HG03575 (cell line): ENCODE data around the gene MTTP.

Source experiments
- ATAC-seq: cut with Tn5 transposase; IDR thresholded peaks from one replicate; pipeline ENCODE4 v1.9.1; 2021; ENCODE audit not compliant: unreplicated experiment, insufficient number of reproducible peaks, low FRiP score; ENCODE audit errors: extremely low read depth

Gene MTTP

DNA sequence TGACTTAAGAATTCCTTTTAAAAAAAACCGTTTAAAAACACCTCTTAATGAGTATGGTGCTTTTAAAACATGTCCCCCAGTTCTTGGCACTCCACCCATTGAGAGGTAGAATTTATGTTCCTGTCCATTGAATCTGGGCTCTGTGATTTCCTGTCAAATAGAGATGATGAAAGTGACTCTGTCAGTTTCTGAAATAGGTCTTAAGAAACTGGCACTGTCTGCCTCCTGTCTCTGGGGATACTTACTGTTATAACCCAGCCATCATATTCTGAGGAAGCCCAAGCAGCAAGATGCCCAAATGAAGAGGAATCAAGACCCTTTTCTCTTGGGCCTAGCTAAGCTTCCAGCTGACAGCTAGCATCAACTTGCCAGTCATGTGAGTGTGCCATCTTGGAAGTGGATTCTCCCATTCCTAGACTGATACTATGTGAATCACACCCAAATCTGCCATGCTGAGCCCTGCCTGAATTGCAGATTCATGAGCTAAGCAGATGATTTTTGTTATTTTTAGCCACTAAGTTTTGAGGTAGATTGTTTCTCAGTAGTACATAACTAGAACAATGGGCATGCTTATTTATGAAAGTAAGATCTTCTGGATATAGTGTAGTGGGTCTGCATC lies 60.2 kb downstream of the MTTP start:
- no peak for ATAC-seq

DNA sequence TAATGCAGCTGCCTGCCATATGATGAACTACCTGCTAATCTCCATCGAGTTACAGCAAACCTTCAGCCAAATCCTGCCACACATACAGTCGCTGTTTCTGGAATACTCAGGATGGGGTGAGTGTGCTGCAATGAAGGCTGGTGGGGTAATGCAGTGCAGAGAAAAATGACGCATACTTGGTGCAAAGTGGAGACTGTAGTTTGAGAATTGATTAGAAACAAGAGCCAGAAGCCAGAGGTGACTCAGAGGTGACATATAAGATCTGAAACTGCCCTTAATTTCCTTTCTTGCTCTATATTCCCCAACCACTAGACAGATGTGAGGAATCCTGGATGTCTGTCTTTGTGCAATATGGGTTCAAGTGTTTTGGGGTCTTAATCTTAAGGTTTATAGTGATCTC lies 61.0 kb downstream of the MTTP start:
- no peak for ATAC-seq

DNA sequence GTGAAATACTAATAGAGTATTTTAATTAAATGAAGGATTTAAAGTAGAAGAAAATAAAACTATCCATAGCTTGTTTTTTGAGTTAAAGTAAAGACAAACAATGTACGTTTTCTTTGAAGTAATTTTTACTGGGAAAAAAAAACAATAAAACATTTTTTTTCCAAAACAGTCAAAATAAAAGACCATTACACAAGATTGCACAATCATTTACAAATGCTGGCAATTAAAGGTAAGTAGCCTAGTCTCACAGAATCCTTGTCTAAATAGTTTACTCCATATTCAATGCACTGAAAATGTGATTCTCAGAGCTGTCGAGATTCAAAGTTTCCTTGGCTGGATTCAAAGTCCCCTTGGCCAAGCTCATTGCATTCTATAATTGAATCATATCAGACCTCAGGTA lies 61.8 kb downstream of the MTTP start:
- no peak for ATAC-seq

DNA sequence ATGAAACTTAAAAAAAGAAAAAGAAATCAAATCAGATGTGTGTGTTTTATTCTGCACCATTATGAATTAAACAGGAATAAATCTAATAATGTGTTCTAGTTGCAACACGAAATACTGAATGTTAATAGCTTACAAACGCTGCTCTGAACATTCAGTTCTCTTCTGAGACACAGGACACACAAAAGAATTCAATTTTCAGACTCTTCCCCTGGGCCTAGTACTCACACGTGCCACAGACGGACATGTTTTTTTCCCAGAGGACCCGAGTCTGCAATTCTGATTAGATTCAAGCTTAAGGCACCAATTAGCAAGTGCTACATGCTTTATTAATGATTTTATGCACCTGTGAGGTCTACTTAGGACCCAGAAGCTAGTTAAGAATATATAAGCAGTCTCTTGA lies 62.5 kb downstream of the MTTP start:
- no peak for ATAC-seq

DNA sequence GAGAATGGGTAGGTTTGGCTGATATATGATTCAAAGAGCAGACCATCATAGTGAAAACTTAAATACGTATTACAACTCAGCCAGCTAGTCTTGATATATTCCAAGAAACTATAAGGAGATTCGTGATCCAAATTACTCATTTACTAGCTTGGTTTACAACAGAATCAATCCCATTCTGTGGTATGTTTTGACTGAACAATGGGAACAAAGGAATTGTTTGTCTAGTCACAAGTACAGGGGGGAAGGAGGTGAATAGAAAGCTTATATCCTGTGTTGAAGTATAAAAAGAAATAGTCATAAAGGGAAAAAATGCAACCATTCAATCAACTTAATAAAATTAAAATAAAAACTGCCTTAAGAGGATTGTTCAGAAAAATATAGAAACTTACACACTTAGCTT lies 66.1 kb downstream of the MTTP start:
- no peak for ATAC-seq

DNA sequence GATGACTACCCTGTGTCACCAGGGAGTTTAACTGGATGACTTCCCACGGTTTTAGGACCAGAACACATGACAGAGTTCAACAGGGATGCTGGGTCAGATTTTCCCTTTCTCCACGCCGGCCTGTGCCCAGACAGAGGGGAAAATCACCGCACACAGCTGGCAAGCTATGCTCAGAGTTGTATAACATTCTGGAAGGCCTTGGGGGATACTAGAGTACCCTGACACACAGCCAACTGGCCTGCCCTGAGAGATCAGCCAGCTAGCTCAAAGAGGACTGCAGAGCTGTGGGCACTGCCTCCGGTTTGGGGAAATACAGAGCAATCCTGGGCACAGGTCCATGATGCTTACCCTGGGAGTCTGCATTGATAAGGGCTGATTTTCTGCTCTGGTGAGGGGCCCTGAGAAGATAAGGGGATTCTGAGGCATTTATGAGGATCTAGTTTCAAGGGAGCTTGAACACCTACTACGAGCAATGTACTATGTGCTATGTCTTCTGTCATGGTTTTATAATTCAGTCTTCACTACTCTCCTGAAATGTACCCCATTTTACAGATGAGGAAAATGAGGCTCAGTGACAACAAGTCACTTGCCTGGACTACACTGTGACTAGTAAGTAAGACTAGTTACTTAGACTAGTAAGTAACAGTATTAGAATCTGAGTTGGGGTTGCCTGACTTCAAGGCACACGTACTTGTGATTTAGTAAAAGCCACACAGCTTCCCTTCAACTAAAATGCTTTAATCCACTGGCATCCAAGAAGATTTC lies 68.3 kb downstream of the MTTP start:
- no peak for ATAC-seq

DNA sequence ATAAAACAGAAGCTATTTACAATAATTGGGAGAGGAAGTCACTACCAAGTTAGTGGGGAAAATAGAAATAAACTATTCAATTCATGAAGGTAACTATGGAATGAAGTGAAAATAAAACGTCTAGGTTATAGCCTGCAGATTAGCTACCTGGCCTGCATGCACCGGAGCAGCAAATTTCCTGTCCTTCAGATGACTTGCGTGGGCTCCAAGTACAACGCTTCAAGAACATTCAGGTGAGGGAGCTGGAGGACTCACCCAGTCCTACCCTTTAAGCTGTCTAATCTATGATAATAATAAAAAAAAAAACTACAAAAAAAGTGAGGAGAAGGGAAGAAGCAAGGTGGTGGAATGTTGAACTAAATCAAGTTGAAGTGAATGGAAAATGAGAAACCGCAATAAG lies 69.8 kb downstream of the MTTP start:
- no peak for ATAC-seq

DNA sequence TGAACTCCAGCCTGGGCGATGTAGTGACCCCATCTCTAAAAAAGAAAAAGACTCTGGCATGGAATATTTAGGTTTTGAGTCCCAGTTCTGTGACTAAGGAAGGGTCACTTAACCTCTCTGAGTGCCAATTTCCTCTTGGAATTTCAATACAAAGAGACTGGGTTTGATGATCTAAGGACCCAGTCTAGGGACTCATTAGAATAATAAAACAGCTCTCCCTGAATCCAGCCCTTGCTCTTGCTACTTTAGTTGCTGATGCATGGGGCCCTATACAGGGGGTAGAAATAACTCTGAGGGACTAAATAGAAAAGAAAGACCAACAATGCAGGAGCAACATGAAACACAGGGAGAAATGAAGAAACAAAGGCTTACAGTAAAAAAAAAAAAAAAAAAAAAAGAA lies 70.4 kb downstream of the MTTP start:
- ATAC-seq, result no peak

DNA sequence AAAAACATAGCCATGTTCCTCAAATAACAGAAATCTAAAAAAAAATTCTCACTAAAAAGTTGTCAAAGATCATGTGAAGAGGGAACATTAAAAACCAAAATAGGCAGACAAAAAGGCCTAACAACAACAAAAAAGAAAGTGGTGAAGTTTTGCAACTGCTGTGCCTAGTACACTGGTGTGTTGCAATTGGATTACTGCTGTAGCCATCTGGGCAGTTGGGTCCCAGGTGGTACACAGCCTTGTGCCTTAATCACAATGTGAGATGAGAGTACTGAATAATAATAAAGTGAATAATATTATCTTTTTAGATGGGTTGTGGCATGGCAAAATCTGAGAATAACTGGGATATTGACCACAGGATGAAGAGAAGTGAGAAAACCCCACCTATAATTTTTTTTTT lies 71.0 kb downstream of the MTTP start:
- no peak for ATAC-seq

DNA sequence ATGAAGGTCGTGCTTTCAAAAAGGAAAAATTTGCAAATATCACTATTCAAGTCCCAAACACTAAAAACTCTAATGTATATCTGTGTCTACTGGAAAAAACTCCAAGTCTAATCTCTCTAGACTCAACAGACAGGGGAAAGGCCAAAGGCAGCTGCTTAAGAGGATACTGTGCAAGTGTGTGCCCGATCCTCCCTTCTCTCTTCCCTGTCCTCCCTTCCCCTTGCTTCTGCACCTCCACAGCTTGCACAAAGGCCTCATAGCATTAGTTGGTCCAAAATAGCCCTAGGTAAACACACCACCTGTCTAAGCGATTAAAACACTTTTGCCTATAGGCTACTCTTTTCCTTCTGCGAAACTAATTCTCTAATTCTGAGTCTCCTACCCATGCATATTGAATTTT lies 72.4 kb downstream of the MTTP start:
- no peak for ATAC-seq

DNA sequence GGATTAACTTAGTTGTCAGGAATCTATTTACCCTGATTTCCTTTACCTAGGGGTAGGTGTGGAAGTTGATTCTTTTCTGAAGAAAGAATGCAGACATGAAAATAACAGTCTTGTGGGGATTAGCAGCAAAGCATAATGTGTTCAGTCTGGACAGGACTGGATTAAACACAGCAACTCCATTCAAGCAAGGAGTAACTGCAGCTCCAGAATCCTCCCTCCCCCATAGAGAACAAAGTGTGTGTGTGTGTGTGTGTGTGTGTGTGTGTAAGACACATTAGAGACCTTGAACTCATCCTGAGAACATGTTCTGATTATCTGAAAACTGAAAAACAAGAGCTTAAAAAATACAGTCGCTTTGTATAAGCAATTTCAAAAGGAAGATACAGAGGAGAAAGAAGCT lies 73.7 kb downstream of the MTTP start:
- ATAC-seq, result no peak

DNA sequence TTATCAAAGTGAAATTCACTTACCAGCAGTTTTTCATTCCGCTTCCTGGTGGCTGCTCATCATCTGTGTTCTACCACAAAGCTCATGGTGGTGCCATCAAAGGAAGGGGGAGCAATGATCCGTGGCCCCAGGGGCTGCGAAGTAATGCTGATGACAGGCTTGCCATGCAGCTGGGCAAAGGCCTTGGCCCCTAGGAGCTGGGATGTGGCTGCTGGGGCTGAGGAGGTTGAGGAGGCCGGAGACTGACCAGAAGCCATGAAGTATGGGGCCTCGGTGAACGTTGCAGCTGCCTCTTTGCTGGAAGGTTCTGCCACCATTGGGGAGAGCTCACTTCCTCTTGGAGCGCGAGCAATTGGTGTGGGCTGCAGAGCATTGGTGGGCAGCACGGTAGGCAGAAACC lies 74.6 kb downstream of the MTTP start:
- no peak for ATAC-seq

DNA sequence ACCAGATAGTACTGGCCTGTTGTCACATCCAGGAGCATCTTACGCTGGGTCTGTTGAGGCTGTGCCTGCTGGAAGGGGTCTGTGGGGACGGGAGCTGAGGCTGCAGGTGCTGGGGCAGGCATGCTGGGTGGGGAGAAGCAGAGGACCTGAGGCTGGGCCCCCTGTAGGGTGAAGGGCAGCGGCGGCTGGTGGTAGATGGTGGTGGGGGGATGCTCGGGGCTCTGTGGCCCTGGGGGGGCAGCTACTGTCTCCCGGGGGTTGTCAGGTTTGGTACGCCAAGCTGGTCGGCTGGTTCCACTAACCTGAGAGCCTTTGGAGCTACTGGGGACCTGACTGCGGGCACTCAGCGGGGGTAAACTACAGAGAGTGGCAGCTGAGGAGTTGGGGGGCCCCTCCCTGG lies 75.2 kb downstream of the MTTP start:
- ATAC-seq, result no peak

DNA sequence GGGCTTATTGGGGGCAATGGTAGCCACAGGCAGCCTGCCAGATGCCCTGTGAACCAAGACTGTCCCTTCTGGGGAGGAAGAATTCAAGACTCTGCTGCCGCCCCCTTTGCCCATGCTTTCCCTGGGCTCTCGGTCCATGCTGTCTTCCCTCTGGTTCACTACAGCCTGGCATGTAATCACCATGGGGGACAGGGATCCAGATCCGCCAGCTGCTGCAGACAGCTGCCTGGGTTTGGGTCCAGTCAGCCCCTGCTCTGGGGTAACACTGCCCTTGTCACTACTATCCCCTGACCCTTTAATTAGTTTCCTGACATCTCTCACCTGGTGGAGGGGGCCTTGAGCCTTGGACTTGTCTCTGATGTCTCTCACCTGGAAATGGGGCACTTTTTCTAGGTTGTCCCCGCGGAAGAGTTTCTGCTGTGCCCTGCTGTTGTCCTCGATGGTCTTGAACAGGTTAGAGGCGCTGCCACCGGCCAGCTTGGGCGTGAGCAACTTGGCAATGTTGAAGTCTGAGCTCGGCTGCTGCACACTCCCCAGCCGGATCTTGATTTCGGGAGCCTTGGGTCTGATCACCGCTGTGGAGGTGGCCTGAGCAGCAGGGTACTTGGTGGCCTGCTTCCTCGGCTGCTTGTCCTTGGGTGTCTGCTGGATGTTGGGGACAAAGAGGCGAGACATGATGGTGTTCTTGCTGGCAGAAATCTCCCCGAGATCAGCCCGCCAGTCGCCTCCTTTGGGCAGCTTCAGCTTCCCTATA lies 76.6 kb downstream of the MTTP start:
- ATAC-seq, result no peak

DNA sequence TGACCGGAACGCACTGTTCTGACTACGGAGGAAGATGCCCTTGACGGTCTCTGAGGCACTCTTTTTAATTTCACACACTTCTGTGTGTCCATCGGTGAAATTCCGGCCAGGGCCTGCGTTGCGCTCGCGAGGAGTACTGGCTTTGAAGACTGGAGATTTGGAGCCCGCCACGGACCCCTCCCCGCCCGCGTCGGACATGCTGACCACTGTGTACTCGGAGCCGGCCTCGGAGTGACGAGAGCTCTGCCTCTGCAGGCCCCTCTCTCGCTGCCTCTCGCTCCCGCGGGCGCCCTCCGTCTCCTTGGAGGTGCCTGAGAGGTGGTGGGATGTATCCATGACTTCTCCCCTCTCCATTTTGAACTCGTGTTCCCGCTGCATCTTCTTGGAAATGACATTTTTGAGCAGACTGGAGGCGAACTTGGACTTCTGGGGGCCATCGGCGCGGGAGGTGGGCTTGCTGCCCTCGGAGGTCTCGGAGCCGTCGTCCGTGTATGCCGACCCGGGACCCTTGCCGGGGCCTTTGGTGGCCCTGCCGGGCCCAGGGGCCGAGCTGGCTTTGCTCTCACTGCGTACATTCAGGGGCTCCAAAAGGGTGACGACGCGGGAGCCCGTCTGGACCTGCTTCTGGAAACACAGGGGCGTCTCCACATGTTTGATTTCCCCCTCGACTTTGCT lies 77.3 kb downstream of the MTTP start:
- ATAC-seq, result no peak

DNA sequence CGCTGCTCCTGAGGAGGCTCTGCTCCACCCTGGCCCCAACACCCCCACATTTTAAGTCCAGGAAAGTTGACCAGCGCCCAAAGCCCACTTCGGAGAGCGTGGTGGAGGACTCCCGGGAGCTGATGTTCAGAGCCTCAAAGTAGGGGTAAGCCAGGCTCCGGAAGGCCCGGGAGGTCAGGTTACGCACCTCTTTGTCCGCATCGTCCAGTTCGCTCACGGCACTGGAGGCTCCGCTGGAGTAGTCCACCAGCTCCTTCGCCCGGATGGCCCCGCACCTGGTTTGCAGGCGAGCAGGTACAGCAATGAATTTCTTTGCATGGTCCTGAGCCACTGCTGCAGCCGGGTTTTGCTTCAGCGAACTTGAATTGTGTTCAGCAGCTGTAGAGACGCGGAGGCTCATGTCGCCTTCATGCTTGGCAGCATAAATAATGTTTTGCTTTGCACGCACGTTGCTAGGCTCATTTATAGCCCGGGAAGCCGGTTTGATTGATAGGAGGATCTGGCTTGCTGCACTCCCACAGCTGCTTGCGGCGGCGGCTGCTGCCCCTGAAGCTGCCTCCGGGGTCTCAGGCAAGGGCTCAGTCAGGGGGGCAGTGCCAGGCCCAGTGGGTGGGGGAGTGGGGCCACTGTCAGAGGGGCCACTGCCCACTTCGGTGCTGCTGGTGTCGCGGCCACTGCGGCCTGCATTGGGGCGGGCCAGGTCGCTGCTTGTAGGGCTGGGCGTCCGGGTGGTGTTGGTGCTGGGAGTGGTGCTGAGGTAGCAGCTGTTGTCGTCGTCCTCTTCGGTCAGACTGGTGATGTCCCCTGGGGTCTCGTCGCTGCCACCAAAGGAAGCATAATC lies 78.2 kb downstream of the MTTP start:
- no peak for ATAC-seq

DNA sequence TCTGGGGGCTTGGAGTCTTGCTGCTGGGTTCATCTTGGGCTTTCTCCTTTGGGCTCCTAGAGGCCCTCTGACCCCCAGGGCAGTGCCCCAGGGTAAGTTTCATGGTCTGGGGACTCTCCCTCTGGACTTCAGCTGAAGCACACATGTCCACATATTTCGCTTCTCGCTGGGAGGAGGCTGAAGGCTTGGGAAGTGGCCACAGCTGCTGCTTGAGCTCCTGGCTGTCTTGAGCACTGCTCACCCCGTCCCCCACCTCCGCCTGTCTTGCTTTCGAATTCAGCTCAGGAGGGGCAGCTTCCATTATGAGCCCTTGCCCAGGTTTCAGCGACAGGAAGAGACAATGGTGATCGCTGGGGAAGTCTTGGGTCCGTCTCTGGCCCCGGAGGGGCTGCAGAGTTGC lies 79.3 kb downstream of the MTTP start:
- ATAC-seq, result no peak

DNA sequence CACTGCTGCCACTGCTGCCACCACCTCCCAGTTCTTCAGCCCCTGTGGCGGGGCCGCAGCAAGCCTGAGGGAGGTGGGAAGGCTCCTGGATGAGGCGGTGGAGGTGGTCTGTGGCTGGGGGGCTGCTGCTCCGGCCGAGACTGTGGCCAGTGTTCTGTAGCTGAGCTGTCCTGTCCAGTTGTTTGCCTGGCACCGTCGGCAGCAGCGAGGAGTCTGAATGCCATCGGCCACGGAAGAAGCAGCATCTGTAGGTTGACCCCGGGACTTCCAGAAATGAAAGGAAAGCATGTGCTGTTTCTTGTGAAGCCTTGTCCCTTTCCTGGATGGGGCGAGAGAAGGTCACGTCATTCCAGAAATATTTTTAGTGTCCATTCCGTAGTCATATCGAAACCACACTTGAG lies 79.7 kb downstream of the MTTP start:
- no peak for ATAC-seq
